Measurements from ENCODE around the gene FZD10.

DNA sequence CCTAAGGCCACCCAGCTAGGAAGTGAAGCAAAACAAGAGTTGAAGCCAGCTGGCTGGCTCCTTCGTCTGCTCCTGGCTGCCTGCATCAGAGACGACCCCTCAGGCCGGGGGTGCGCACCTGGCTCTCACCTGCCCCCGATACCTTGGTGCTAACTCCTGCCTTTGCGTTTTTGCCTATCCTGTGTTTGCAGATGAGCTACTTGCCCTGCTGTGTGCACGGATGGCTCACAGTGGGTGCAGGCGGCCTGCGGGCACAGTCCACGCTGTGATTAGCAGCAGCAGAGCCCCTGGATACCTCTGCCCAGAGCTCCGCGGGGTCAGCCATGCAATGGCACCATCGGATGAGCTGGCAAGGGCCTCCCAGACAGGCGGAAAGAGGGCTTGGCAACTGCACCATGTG, 31.2 kb upstream of the FZD10 start:
- TF ChIP-seq, protein P1, sequence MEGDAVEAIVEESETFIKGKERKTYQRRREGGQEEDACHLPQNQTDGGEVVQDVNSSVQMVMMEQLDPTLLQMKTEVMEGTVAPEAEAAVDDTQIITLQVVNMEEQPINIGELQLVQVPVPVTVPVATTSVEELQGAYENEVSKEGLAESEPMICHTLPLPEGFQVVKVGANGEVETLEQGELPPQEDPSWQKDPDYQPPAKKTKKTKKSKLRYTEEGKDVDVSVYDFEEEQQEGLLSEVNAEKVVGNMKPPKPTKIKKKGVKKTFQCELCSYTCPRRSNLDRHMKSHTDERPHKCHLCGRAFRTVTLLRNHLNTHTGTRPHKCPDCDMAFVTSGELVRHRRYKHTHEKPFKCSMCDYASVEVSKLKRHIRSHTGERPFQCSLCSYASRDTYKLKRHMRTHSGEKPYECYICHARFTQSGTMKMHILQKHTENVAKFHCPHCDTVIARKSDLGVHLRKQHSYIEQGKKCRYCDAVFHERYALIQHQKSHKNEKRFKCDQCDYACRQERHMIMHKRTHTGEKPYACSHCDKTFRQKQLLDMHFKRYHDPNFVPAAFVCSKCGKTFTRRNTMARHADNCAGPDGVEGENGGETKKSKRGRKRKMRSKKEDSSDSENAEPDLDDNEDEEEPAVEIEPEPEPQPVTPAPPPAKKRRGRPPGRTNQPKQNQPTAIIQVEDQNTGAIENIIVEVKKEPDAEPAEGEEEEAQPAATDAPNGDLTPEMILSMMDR (IDR thresholded peaks at IDR 0.05): no peak
- TF ChIP-seq POLR2A (IDR thresholded peaks at IDR 0.05): no peak

Data from right lobe of liver (tissue), 4 donors.